T-helper 2 cell treated with Interferon-gamma antibody and Interleukin-4, amounts not matched to agents 100 ng/mL and 5 ng/mL, for 36 hours (primary cell): ENCODE results near the gene SECTM1. TPM values are rescaled to one million over a fixed set of nuclear protein-coding genes. Genes with fewer than 3 reads are reported as not detected.

Experiments
- intact Hi-C: fragments of 100-400 bp; cut with micrococcal nuclease; formaldehyde crosslinking; loops from one replicate; pipeline ENCODE4 v1.15.1; 2023
- total RNA-seq: library from RNA; stranded (reverse); gene quantifications from 2 replicates; pipeline ENCODE4 v1.2.3, GENCODE V29; 2022

The SECTM1 gene
- total RNA-seq, 1 donor from 2014 or later, result 3.4 TPM

- intact Hi-C loops, result no loop called here
These were observed 3.8 kb downstream of the SECTM1 start for GRCh38 chr17:82329683-82330321.

- intact Hi-C loops, result no loop called here
These were observed 4.5 kb downstream of the SECTM1 start for GRCh38 chr17:82328994-82329507.

GRCh38 chr17:82328141-82328993 lies 5.2 kb downstream of the SECTM1 start:
- intact Hi-C loops, result no loop called here

- intact Hi-C loops, result no loop called here
These were observed 5.8 kb downstream of the SECTM1 start for GRCh38 chr17:82327757-82328140.

- intact Hi-C loops, result no loop called here
These were observed 6.3 kb downstream of the SECTM1 start for GRCh38 chr17:82327289-82327688.

GRCh38 chr17:82325286-82326180 lies 8.0 kb downstream of the SECTM1 start:
- intact Hi-C loops, result no loop called here

- intact Hi-C loops, result no loop called here
These were observed 8.8 kb downstream of the SECTM1 start for GRCh38 chr17:82324566-82325285.

- intact Hi-C loops, result no loop called here
These were observed 9.9 kb downstream of the SECTM1 start for GRCh38 chr17:82323514-82324234.

GRCh38 chr17:82322526-82323453 lies 10.8 kb downstream of the SECTM1 start:
- intact Hi-C loops, result no loop called here

GRCh38 chr17:82321947-82322466 lies 11.6 kb downstream of the SECTM1 start:
- intact Hi-C loops, result loop anchor here (1.0 kb wide), 2 partner anchors 24 to 86 kb away; no protein-coding TSS in a partner anchor

GRCh38 chr17:82320956-82321927 lies 12.3 kb downstream of the SECTM1 start:
- intact Hi-C loops, result loop anchor here (1.0 kb wide), 2 partner anchors 23 to 85 kb away; no protein-coding TSS in a partner anchor

- intact Hi-C loops, result no loop called here
These were observed 13.3 kb downstream of the SECTM1 start for GRCh38 chr17:82320140-82320840.

- intact Hi-C loops, result no loop called here
These were observed 13.9 kb downstream of the SECTM1 start for GRCh38 chr17:82319619-82320062.

- intact Hi-C loops, result no loop called here
These were observed 14.6 kb downstream of the SECTM1 start for GRCh38 chr17:82318772-82319606.

GRCh38 chr17:82318169-82318498 lies 15.4 kb downstream of the SECTM1 start:
- intact Hi-C loops, result no loop called here
